GM18907 (cell line): ENCODE data around the gene GALNT12.

Experiments
- ATAC-seq: cut with Tn5 transposase; IDR thresholded peaks from one replicate; pipeline ENCODE4 v1.9.1; 2021; ENCODE audit warnings: mild to moderate bottlenecking, moderate library complexity; ENCODE audit not compliant: unreplicated experiment

Gene GALNT12

DNA sequence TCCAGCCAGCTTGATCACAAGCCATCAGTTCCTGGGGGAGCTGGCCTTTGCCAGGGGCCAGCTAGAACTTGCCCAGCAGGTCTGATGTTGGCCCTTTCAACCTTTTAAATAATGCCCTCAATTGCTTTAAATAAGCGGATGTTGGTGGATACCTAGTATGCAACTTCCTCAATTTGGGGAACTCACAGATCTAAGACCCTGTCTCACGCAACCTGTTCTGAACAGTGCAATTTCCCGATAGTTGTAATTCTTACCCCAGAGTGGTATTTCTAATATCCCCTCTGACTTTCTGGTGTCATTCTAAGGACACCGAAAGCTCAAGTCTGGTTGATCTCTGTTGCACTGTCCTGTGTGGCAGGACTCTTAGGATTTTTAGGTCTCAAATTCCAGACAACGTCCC is 23.1 kb downstream of the GALNT12 start:
- no peak for ATAC-seq

GRCh38 chr9:98831696-98832095 is 24.2 kb downstream of the GALNT12 start:
- no peak for ATAC-seq

GRCh38 chr9:98832768-98833089 is 25.3 kb downstream of the GALNT12 start:
- no peak for ATAC-seq

GRCh38 chr9:98833090-98833956 is 25.9 kb downstream of the GALNT12 start:
- no peak for ATAC-seq

DNA sequence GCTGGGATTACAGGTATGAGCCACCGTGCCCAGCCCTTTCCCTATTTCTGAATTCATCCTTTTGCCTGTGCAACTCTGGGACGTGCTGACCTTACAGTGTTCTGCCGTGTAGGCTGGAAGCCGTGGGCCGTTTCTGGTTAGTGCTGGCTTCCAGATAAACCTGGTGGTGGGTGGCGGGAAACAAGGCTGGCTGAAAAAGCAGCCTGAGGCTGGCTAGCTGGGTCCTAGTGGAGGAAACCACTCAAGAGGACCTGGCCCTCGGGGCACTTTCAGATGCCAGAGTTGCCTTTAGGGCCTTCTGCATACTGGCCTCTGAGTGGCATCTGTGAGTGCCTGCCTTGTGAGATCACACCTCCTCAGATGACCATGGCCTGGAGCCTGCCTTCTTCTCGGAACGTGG is 26.9 kb downstream of the GALNT12 start:
- no peak for ATAC-seq

DNA sequence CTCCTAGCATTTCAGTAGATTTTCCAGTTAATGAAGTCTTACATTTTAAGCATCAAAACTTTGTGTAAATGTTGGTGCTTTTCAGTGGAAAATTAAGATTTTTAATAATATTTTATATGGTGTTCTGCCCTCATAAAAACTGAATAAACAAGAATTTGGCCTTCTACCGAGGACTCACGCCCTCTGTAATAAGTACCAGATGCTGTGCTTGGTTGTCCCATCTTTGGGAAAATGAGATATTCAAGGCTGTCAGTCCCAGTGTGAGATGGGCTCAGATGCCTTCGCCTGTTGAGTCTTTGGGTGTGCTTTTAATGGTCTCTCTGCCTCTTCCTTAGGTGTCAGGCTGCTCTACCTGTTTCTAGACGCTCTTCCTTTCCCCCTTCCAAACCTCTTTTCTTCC is 28.7 kb downstream of the GALNT12 start:
- no peak for ATAC-seq

DNA sequence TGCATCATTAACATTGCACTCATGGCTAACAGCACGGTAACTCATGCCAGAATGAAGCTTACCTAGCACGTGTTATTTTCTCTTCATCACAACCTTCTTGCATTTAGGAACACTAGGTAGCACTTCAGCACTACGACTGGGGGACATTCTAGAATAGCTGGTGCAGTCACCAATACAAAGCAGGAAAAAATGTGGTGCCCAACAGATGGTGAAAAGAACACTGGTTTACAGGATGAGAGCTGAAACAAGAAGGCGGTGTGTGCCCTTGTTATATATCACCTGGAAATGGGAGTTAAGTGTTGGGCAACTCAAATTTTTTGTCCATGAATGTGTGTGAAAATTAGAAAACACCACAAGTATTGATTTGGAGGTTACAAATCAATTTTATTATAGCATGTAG is 30.0 kb downstream of the GALNT12 start:
- no peak for ATAC-seq

DNA sequence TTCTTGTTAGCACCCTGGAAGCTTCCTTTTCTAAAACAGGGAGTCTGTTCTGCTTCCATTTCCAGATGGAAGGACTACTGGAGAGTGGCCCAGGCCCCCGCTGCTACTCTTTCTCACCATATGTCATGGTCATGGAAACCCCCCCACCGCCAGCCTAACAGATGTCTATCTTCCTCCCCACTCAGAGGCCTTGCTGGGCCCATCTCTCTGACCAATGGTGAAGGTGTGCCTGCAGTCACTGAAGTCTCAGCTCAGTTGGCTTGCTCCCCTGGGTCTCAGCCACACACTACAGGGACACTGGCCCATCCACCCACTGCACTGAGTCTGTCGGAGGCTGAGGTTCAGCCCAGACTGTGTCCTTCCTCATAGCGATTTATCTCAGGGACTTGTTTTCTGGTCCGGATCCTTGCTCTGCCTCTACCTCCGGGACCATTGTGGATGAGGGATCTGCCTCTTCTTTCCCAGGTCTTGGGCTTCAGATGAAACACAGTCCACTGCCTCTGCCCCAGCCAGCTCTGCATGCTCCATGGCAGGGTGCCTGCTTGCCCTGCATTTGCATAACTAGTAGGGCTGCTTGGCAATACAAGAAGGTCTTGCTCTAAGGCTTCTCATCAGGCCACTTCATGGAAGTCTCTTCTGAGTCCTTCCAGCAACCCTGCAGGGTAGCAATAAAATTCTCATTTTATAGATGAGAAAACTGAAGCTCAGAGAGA is 30.8 kb downstream of the GALNT12 start:
- no peak for ATAC-seq

- ATAC-seq: no peak
Observed at GRCh38 chr9:98838868-98839565, 31.5 kb downstream of the GALNT12 start.

- no peak for ATAC-seq
Observed at GRCh38 chr9:98839724-98840123, 32.3 kb downstream of the GALNT12 start.

GRCh38 chr9:98842510-98842909 is 35.0 kb downstream of the GALNT12 start:
- no peak for ATAC-seq

DNA sequence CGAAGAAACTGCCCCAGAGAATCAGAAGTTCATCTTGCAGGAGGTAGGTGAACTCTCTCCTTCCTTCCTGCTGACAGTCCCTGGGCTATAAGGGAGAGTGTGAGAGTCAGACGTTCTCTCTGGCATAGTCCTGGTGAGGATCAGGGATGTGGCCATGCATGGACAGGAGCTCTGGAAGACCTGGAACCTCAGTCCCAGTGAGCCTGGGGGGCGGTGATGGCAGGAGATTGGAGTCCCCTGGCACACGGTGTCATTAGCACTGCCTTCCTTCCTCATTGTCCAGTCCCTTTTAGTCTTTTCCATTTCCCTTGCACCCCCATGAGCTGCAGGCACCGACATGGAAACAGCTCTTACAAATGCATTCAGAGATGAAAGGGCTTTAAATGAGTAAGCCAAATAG is 38.6 kb downstream of the GALNT12 start:
- ATAC-seq: no peak

DNA sequence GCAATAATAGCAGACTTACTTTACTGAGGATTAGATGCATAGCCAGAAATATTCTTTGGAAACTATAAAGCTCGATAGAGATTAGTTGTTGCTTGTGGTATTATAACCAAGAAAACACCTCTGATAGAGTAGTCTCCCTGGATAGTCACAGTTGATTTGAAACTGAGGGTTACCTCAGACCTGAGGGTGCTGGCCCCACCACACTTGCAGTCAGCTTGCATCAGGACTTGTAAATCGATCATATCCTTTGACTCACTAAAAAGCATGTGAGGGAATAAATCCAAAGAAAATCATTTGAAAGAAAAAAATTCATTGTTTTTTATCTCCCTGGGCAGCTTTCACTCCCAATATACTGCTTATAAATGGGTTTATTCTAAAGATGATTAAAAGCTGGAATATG is 39.4 kb downstream of the GALNT12 start:
- ATAC-seq: no peak

DNA sequence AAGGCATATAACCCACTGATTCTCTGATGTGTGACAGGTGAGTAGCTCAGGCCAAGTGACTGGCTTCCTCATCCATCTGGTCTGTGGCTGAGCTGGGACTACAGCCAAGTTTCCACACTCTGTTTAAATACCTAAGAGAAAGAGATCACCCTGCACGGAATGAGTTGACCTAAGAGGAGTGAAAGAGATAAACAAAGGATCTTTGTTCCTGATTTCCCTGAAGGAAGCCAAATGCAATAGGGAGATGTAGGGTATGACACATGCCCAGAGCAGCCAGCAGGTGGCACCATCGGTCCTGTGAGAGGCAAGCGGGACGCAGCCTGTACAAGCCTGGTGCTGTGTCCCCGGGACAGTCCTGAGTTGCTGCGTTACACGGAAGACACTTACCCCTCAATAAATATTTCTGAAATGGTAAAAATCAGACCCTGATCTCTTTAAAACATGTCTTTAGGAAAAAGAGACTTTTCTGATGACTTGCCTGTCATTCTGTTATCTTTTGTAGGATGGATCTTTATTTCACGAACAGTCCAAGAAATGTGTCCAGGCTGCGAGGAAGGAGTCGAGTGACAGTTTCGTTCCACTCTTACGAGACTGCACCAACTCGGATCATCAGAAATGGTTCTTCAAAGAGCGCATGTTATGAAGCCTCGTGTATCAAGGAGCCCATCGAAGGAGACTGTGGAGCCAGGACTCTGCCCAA is 41.1 kb downstream of the GALNT12 start:
- peak; percentile 82 for ATAC-seq

DNA sequence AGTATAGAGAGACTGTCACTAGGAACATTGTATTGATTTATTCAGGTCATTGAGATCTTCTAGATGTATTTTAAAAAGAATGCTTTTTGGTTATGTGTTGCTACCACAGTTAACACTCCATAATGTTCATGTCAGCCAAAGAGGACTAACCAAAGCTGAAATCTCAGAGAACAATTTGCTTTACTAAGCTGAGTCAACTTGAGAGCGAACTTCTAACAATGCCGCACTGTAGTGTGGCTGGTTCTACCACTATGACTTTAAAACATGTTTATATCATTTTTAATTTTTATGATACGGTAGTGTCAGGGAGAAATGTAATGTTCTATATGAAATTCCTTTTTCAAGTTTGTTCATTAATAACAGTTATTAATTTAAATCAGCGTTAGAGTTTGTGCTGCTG is 42.1 kb downstream of the GALNT12 start:
- no peak for ATAC-seq

GRCh38 chr9:98850851-98851729 is 43.6 kb downstream of the GALNT12 start:
- ATAC-seq: no peak

GRCh38 chr9:98851730-98852459 is 44.4 kb downstream of the GALNT12 start:
- ATAC-seq: no peak

GRCh38 chr9:98852460-98852734 is 44.9 kb downstream of the GALNT12 start:
- ATAC-seq: no peak

GRCh38 chr9:98852961-98853360 is 45.5 kb downstream of the GALNT12 start:
- no peak for ATAC-seq

DNA sequence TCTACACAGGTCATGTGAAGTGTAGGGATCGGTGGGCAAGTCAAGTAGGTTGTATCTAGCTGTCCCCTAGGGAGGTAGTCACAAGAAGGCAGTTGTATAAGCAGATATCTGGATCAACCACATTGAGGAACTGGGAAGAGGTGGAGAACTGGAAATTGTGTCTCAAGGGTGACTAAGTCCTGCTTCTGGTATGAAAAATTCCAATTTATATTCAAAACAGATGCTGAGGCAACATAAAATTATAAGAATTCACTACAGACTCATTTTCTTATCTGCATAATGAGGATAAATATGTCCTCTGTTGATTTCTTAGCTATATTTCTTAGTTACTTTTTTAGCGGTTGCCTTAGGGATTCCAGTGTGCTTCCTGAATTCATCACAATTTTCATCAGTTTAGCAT is 46.8 kb downstream of the GALNT12 start:
- ATAC-seq: no peak
